ENCODE data around the gene RNF169. TPM values are rescaled to one million over a fixed set of nuclear protein-coding genes. Genes with fewer than 3 reads are reported as not detected.

Gene RNF169
- total and polyA plus RNA-seq, 2 of the 4 experiments (the other 2 are of a cell fraction), result 3.6 to 23.3 TPM

DNA sequence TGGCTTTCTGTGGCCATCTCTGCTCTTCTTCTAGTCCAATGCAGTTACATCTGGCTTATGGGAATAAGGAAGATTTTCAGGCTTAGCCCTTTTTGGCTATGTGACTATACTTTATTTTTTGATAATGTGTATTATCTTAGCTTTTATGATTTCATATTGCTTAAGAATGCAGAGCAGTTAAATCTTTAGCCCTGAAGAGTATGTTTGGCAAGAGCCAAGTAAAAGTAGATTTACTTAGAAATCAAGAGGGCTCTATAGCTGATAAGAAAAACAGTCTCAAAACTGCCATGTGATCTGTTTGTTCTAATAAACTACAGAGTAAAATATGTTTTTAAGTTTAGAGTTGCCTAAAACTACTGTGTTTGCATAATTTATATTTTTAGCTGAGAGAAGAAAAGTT, 61.2 kb downstream of the RNF169 start:
- Histone ChIP-seq H3K18ac (ENCODE audit: low read depth, low read length) (no peak overlapping the region), H3K23ac (ENCODE audit: low read depth, low read length) (no peak overlapping the region), H2BK5ac (ENCODE audit: low read depth, low read length, poor library complexity, severe bottlenecking) (no peak overlapping the region), H3K9me3 (ENCODE audit: control insufficient read depth, insufficient read depth, low read length) (no peaks in the 10 kb centered on the region), H3K79me1 (ENCODE audit: low read depth in 1 of 2, low read length in 2 of 2) (peaks cover 17 to 36% of the 10 kb centered on the region in 2 experiments; a peak in 3 of 4 replicates), H2AK9ac (replicated peaks; ENCODE audit: low read depth, low read length, poor library complexity) (no peak overlapping the region), H3K4me2 (ENCODE audit: low read depth, low read length) (no peak overlapping the region), H3K56ac (ENCODE audit: extremely low read depth, insufficient read depth, low read length) (no peak overlapping the region), H4K20me1 (ENCODE audit: insufficient read depth, low read length) (peaks cover 8% of the 10 kb centered on the region; the same call in 1 of the 2 replicates), H2BK120ac (ENCODE audit: low read depth, low read length) (no peak overlapping the region), H4K8ac (ENCODE audit: low read depth in 2 of 2, low read length in 2 of 2) (no peak overlapping the region), H3K9ac (ENCODE audit: low read depth, low read length) (no peak overlapping the region), H3K27me3 (ENCODE audit: control insufficient read depth, insufficient read depth, low read length) (no peaks in the 10 kb centered on the region), H3K27ac (ENCODE audit: insufficient read depth, low read length) (no peak overlapping the region), H3K4me3 (ENCODE audit: insufficient read depth, low read depth, low read length) (no peak overlapping the region), H2AK5ac (ENCODE audit: low read depth, low read length) (no peak overlapping the region), H4K91ac (ENCODE audit: insufficient read depth, low read depth, low read length) (no peak overlapping the region), H2BK15ac (ENCODE audit: low read depth, low read length) (no peak overlapping the region), H3K4me1 (ENCODE audit: control insufficient read depth, insufficient read depth, low read length) (no peaks in the 10 kb centered on the region), H2AFZ (replicated peaks; ENCODE audit: low read length, poor library complexity) (no peak overlapping the region), H3K14ac (replicated peaks; ENCODE audit: low read depth, low read length) (no peak overlapping the region), H4K5ac (ENCODE audit: low read depth, low read length) (no peak overlapping the region), H3K36me3 (ENCODE audit: control insufficient read depth, insufficient read depth, low read length) (0 out of 2 replicates have a peak, but pooled peaks cover 2% of the 10 kb centered on the region), H3K9me1 (ENCODE audit: insufficient read depth, low read length) (no peaks in the 10 kb centered on the region; the same call in none of the 2 replicates), H3K4ac (ENCODE audit: low read depth, low read length) (no peak overlapping the region), H2BK20ac (ENCODE audit: low read depth, low read length) (no peak overlapping the region)
- DNase-seq (no peak), ATAC-seq (ENCODE audit: low read depth) (no peak)
- POLR2A ChIA-PET (ENCODE audit: unreplicated experiment), result no interaction called here
- dilution Hi-C loops (cut with HindIII; ENCODE audit: low sequenced_read_pairs, unreplicated experiment) (no loop called here), in situ Hi-C loops (cut with MboI; ENCODE audit: low sequenced_read_pairs) (no loop called here), intact Hi-C loops (cut with micrococcal nuclease) (loop anchor here (5.0 kb wide), 1 partner anchor 38 kb away; no protein-coding TSS in a partner anchor)
- TF ChIP-seq, protein P1, sequence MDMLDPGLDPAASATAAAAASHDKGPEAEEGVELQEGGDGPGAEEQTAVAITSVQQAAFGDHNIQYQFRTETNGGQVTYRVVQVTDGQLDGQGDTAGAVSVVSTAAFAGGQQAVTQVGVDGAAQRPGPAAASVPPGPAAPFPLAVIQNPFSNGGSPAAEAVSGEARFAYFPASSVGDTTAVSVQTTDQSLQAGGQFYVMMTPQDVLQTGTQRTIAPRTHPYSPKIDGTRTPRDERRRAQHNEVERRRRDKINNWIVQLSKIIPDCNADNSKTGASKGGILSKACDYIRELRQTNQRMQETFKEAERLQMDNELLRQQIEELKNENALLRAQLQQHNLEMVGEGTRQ (IDR thresholded peaks at IDR 0.05; ENCODE audit: low read depth, low read length), result no peak
- TF ChIP-seq RCOR1 (IDR thresholded peaks at IDR 0.05; ENCODE audit: insufficient replicate concordance, low read length) (no peak), MXI1 (IDR thresholded peaks at IDR 0.05; ENCODE audit: borderline replicate concordance, low read depth, low read length) (no peak), CTCF (conservative IDR thresholded peaks at IDR 0.05; ENCODE audit: low read depth, low read length) (no peak), FOS (IDR thresholded peaks at IDR 0.05; ENCODE audit: low read depth, low read length) (no peak), POLR2A (IDR thresholded peaks at IDR 0.05; ENCODE audit: low read depth, low read length) (no peak), SMC3 (IDR thresholded peaks at IDR 0.05; ENCODE audit: low read depth, low read length) (no peak), NFE2L2 (IDR thresholded peaks at IDR 0.05; ENCODE audit: low read depth, low read length) (no peak), CEBPB (IDR thresholded peaks at IDR 0.05; ENCODE audit: low read depth, low read length) (no peak), BHLHE40 (IDR thresholded peaks at IDR 0.05; ENCODE audit: low read depth, low read length) (no peak), RFX5 (IDR thresholded peaks at IDR 0.05; ENCODE audit: low read depth, low read length) (no peak), MAFK (IDR thresholded peaks at IDR 0.05; ENCODE audit: low read depth, low read length) (no peak), CHD1 (IDR thresholded peaks at IDR 0.05; ENCODE audit: low read depth, low read length) (no peak)
- TF ChIP-seq, protein P2, sequence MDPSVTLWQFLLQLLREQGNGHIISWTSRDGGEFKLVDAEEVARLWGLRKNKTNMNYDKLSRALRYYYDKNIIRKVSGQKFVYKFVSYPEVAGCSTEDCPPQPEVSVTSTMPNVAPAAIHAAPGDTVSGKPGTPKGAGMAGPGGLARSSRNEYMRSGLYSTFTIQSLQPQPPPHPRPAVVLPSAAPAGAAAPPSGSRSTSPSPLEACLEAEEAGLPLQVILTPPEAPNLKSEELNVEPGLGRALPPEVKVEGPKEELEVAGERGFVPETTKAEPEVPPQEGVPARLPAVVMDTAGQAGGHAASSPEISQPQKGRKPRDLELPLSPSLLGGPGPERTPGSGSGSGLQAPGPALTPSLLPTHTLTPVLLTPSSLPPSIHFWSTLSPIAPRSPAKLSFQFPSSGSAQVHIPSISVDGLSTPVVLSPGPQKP (IDR thresholded peaks at IDR 0.05; ENCODE audit: borderline replicate concordance, low read depth, low read length), result no peak
- no TSS peak for BruUV-seq (replicated peaks)
- CTCF ChIA-PET, result no interaction called here
